Upper lobe of right lung (tissue), 1 donor: ENCODE data around the gene TUBB1. TPM values are rescaled to one million over a fixed set of nuclear protein-coding genes. Genes with fewer than 3 reads are reported as not detected.

ENCODE experiments used
- ATAC-seq: fragments of 200-7000 bp; cut with Tn5 transposase; one replicate; pipeline ENCODE4 v1.9.1; 2020; ENCODE audit warnings: mild to moderate bottlenecking, moderate library complexity
- DNase-seq: peaks from one replicate; pipeline ENCODE4 v3.0.0-alpha.2; 2020
- H3K27ac ChIP-seq: fragments of 200-600 bp; one replicate; pipeline ENCODE4 v1.8.0; 2022
- H3K27me3 ChIP-seq: fragments of 200-600 bp; one replicate; pipeline ENCODE4 v1.8.0; 2022; ENCODE audit warnings: mild to moderate bottlenecking
- H3K36me3 ChIP-seq: fragments of 200-600 bp; one replicate; pipeline ENCODE4 v1.8.0; 2022
- H3K4me1 ChIP-seq: fragments of 200-600 bp; one replicate; pipeline ENCODE4 v1.8.0; 2022
- H3K4me3 ChIP-seq: fragments of 200-600 bp; one replicate; pipeline ENCODE4 v1.8.0; 2022; ENCODE audit warnings: mild to moderate bottlenecking
- H3K9me3 ChIP-seq: fragments of 200-600 bp; one replicate; pipeline ENCODE4 v1.8.0; 2022
- CTCF ChIP-seq: fragments of 200-600 bp; IDR thresholded peaks from one replicate; pipeline ENCODE4 v1.8.0; 2022; ENCODE audit warnings: antibody characterized with exemption
- intact Hi-C: fragments of 100-400 bp; cut with DNase I; formaldehyde crosslinking; loops from one replicate; pipeline ENCODE4 v1.11.0; 2022
- total RNA-seq: library from RNA; stranded (reverse); fragmentation: NEBNext Ultra II Directional; extraction: Animal tissue kit (Norgen Biotek cat#: 25700); gene quantifications from one replicate; pipeline ENCODE4 v1.2.1, GENCODE V29; 2021
- donor health status: DM: no; HTN: yes; CAD: no; lungs with severe emphysema.

TUBB1 gene
- total RNA-seq, 1 donor from 2014 or later, result 3.0 TPM

DNA sequence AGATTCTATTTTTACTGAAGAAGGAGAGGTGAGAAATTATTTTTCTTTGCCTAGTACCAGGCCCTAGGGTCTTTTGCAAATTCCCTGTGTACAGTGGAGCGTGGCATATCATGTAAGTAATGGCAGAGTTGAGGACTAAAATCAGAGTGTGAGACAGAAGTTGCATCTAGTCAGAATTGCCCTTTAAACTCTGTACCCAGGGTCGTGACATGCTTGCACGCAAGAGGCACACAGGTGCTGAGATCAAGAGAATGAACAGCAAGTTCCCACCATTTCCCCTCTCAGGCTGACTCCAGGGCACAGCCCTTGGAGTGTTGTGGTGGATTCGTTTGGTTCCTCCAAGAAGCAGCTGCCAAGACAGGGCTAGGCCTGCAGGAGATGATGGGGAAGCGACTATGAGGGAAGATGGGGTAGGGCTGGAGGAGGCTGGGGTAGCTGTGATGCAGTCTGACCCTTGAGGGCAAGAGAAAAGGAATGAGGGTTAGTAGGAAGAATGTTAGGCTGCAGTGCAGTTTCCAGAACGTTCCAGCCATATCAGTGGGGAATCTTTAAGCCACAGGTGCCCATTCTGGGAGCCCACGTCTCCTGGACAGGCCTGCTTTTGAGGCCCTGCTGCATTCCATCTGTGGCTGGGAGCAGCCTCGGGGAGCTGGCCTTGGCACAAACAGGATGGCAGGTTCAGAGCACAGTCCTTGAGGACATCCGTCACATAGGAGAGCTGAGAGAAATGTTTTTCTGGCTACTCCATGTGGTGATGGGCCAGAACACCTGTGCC, 31.3 kb upstream of the TUBB1 start:
- DNase-seq (no peak), ATAC-seq (no peak)
- TF ChIP-seq CTCF, result no peak
- Histone ChIP-seq H3K9me3 (no peaks in the 10 kb centered on the region), H3K4me3 (no peak overlapping the region), H3K36me3 (peaks cover 70% of the 10 kb centered on the region), H3K27ac (no peak overlapping the region), H3K27me3 (no peaks in the 10 kb centered on the region), H3K4me1 (peaks cover 12% of the 10 kb centered on the region)
- intact Hi-C loops, result no loop called here

- Histone ChIP-seq H3K27ac (no peak overlapping the region), H3K27me3 (no peaks in the 10 kb centered on the region), H3K4me3 (no peak overlapping the region), H3K36me3 (peaks cover 76% of the 10 kb centered on the region), H3K4me1 (peaks cover 8% of the 10 kb centered on the region), H3K9me3 (no peaks in the 10 kb centered on the region)
- ATAC-seq (no peak), DNase-seq (no peak)
- no peak for TF ChIP-seq CTCF
- intact Hi-C loops, result no loop called here
Measured at GRCh38 chr20:58988565-58988882, 30.7 kb upstream of the TUBB1 start.

DNA sequence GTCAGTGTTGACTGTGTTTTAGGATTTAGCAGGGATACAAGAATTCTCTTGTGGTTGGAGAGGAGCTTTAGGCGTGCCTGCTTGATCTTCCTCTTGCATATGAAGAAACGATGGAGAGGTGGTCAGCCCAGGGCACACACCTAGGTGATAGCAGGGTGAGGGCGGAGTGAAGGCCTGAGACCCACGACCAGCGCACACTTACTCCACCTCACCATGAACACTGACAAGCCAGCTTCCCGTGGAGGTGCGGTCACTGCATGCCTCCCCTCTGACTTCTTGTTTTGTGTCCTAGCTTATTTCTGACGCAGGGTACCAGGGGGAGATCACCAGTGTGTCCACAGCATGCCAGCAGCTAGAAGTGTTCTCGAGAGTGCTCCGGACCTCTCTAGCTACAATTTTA, 30.0 kb upstream of the TUBB1 start:
- DNase-seq, result no peak
- no peak for ATAC-seq
- H3K27ac ChIP-seq, result no peak overlapping the region
- no peak for TF ChIP-seq CTCF
- H3K4me1 ChIP-seq, result peaks cover 1% of the 10 kb centered on the region
- peaks cover 82% of the 10 kb centered on the region for H3K36me3 ChIP-seq
- intact Hi-C loops, result no loop called here
- H3K4me3 ChIP-seq, result no peak overlapping the region
- H3K9me3 ChIP-seq, result no peaks in the 10 kb centered on the region
- no peaks in the 10 kb centered on the region for H3K27me3 ChIP-seq

DNA sequence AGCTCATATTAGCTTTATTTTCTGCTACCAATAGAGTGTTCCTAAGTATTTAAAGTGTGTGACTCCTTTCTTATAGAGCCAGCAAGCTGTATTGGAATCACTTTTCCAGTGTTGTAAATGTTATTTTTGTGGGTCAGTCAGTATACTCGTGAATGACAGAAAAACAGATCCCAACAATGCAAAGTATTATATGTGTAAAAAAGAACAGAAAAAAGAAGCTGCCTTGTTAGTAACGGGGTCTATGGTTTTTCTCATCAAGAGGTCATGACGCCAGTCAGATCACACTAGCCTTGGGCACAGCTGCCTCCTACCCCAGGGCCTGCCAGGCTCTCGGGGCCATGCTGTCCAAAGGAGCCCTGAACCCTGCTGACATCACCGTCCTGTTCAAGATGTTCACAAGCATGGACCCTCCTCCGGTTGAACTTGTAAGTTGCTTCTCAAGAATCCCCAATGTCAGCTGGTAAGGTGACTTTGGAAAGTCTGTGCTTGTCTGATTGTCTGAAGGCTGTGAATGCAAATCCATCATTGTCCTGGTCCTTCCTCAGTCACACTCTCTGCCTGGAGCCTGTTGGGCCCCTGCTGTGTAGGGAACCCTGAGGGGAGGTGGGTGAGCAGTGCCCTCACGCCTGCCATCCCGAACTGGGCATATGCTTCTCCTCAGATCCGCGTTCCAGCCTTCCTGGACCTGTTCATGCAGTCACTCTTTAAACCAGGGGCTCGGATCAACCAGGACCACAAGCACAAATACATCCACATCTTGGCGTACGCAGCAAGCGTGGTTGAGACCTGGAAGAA, 28.4 kb upstream of the TUBB1 start:
- ATAC-seq (no peak), DNase-seq (no peak)
- no peak overlapping the region for H3K4me3 ChIP-seq
- intact Hi-C loops, result no loop called here
- H3K27ac ChIP-seq, result no peak overlapping the region
- H3K9me3 ChIP-seq, result no peaks in the 10 kb centered on the region
- peaks cover 98% of the 10 kb centered on the region for H3K36me3 ChIP-seq
- peaks cover 4% of the 10 kb centered on the region for H3K4me1 ChIP-seq
- no peaks in the 10 kb centered on the region for H3K27me3 ChIP-seq
- TF ChIP-seq CTCF, result no peak

GRCh38 chr20:58991715-58992114, 27.5 kb upstream of the TUBB1 start:
- intact Hi-C loops, result no loop called here
- DNase-seq (no peak), ATAC-seq (no peak)
- Histone ChIP-seq H3K4me1 (peaks cover 4% of the 10 kb centered on the region), H3K27me3 (no peaks in the 10 kb centered on the region), H3K36me3 (peaks cover 98% of the 10 kb centered on the region), H3K4me3 (no peak overlapping the region), H3K27ac (no peak overlapping the region), H3K9me3 (no peaks in the 10 kb centered on the region)
- no peak for TF ChIP-seq CTCF
